Measurements from ENCODE around the gene PHLDB2.

The PHLDB2 gene

DNA sequence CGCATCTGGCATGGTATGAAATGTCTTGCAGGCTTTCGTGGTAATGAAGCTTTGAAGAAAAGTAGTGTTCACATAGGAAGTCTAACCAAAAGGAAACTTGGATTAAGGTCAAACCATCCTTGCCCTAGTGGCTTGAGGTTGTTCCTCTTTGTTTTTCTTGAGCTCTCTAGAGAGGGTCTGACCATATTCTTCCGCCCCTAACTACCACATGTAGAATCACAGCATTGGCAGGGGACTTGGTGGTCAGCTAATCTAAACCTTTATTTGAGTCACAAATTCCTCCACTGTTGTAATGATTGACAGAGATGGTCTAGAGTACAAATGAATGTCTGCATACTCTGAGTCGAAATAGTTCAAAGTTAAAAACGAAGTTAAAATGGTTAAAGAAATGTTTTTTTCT is 39.1 kb upstream of the PHLDB2 start:
- DNase-seq (ENCODE audit: low read depth, low spot score): no peak
- no peak overlapping the region for H3K4me3 ChIP-seq (ENCODE audit: low read depth, low read length)
- CTCF ChIA-PET: interaction anchor here (1.3 kb wide), 1 partner anchor 194 kb away, joined by 3 read pairs; no protein-coding TSS in a partner anchor
- POLR2A ChIA-PET: no interaction called here
- TF ChIP-seq, protein P1, sequence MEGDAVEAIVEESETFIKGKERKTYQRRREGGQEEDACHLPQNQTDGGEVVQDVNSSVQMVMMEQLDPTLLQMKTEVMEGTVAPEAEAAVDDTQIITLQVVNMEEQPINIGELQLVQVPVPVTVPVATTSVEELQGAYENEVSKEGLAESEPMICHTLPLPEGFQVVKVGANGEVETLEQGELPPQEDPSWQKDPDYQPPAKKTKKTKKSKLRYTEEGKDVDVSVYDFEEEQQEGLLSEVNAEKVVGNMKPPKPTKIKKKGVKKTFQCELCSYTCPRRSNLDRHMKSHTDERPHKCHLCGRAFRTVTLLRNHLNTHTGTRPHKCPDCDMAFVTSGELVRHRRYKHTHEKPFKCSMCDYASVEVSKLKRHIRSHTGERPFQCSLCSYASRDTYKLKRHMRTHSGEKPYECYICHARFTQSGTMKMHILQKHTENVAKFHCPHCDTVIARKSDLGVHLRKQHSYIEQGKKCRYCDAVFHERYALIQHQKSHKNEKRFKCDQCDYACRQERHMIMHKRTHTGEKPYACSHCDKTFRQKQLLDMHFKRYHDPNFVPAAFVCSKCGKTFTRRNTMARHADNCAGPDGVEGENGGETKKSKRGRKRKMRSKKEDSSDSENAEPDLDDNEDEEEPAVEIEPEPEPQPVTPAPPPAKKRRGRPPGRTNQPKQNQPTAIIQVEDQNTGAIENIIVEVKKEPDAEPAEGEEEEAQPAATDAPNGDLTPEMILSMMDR (IDR thresholded peaks at IDR 0.05; ENCODE audit: insufficient read depth, low read length, missing control alignments): no peak

DNA sequence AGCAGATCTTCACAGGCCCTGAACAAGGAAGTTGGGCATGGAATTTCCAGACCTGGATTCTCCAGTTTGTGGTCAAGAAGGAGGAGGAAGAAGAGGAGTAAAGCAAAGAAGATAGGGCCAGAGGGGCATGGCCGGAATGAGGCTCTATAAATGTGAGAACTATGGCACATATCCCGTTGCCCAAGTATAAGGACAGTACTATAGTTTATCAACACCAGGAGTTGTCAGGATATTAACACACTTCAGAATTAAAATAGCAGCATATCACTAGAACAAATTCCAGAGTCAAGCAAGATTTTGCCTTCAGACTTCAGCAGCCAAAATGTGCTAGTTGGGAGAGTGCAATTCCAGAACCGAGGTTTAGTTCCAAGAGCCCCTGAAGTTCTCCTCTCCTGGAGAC is 38.4 kb upstream of the PHLDB2 start:
- no peak for DNase-seq (ENCODE audit: low read depth, low spot score)
- TF ChIP-seq, protein P1 (IDR thresholded peaks at IDR 0.05; ENCODE audit: insufficient read depth, low read length, missing control alignments): no peak
- no peak overlapping the region for H3K4me3 ChIP-seq (ENCODE audit: low read depth, low read length)
- CTCF ChIA-PET: interaction anchor here (0.8 to 0.9 kb wide), 2 partner anchors 11 to 192 kb away, joined by 3 read pairs; no protein-coding TSS in a partner anchor
- POLR2A ChIA-PET: no interaction called here

DNA sequence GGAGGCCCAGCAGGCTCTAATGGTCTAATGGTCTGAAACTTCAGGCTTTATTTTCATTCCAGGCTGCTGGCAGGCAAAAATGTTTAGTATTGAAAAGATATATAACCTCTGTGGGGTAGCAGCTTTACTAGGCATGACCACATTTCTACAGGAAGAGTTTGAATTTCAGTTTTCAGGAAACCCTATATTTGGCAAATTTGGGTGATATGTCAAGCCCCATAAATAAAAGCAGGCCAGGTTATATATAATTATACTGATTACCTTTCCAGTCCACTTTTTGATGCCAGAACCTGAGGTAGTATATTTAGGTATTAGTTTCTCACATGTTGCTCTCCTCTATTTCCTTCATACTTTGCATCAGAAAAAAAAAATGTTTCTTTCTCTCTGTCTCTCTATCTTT is 37.2 kb upstream of the PHLDB2 start:
- DNase-seq (ENCODE audit: low read depth, low spot score): no peak
- ChIA-PET POLR2A (no interaction called here), CTCF (interaction anchor here (0.9 kb wide), 1 partner anchor 12 kb away, joined by 3 read pairs; no protein-coding TSS in a partner anchor)
- TF ChIP-seq, protein P1 (IDR thresholded peaks at IDR 0.05; ENCODE audit: insufficient read depth, low read length, missing control alignments): no peak
- no peak overlapping the region for H3K4me3 ChIP-seq (ENCODE audit: low read depth, low read length)

DNA sequence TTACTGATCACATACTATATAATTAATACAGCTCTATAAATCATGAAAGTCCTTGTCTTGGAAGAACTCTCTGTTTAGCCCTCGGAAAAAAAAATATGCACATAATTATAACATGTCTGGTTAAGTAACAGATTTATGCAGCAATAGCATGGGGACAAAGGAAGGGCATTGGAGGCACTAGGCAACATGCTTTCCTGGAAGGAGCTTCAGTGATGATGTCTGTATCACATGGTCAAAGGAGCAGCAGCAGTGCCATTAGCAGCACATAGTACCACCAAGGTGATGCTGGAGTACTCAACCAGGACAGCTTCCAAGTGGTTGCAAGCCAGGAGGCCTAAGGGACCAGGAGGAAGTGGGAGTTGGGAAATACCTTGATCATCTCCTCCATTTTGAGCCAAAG is 36.3 kb upstream of the PHLDB2 start:
- no peak overlapping the region for H3K4me3 ChIP-seq (ENCODE audit: low read depth, low read length)
- ChIA-PET CTCF (no interaction called here), POLR2A (no interaction called here)
- TF ChIP-seq, protein P1 (IDR thresholded peaks at IDR 0.05; ENCODE audit: insufficient read depth, low read length, missing control alignments): no peak
- DNase-seq (ENCODE audit: low read depth, low spot score): no peak

DNA sequence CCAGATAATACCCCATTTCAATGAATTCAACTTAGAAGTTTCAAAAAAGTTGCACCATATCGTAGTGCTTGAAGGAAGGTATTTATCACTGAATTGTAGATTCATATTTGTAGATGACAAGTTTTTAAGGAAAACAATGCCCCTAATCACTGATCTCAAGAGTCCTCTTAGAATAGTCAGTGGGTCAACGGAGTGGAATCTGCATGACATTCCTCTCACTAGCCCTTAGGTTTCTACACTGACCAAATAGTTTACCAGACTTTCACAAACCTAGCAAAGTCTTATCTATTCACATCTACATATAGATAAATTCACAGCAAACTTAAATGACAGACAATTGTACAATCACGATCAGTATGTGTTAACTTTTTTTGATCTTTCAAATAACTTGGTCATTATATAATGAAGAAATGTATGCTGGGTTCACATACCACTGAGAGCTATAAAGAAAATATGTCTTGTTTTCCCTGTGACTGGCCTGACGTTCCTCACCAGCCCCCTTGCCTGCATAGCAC is 35.7 kb upstream of the PHLDB2 start:
- H3K4me3 ChIP-seq (ENCODE audit: low read depth, low read length): no peak overlapping the region
- TF ChIP-seq, protein P1 (IDR thresholded peaks at IDR 0.05; ENCODE audit: insufficient read depth, low read length, missing control alignments): no peak
- POLR2A ChIA-PET: no interaction called here
- no peak for DNase-seq (ENCODE audit: low read depth, low spot score)
- CTCF ChIA-PET: interaction anchor here (1.1 kb wide), 1 partner anchor 191 kb away, joined by 3 read pairs; no protein-coding TSS in a partner anchor

DNA sequence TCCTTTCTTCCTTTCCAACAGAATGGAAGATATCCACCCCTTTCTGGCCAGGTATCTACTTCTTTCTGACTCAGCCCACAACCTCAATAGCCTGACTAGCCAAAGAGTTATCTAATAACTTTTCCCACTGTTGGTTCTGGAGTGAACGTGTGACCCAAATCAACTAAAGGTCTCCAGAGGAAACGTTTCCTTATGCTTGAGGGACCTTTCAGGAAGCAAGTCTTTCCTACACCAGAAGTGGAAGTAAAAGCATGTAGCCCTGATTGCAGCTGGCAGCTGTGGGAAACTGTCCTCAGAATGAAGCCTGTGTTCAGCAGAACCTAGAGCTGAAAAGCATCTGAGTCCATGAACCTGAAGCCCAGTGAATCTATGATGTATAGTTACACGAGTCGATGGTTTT is 34.7 kb upstream of the PHLDB2 start:
- POLR2A ChIA-PET: no interaction called here
- no peak overlapping the region for H3K4me3 ChIP-seq (ENCODE audit: low read depth, low read length)
- DNase-seq (ENCODE audit: low read depth, low spot score): no peak
- TF ChIP-seq, protein P1 (IDR thresholded peaks at IDR 0.05; ENCODE audit: insufficient read depth, low read length, missing control alignments): no peak
- CTCF ChIA-PET: interaction anchor here (1.1 kb wide), 1 partner anchor 190 kb away, joined by 3 read pairs; no protein-coding TSS in a partner anchor

All from AG04449 (cell line).